HL-60 (cell line): ENCODE results near the gene GPER1.

ENCODE experiments used
- DNase-seq, 2 experiments: peaks; one replicate each; pipeline ENCODE4 v3.0.0-alpha.2; 2010 to 2020; ENCODE audit warnings: low read depth in 1 of 2, low spot score in 1 of 2
- H3K27ac ChIP-seq: fragments of 250-450 bp; sonication (Bioruptor Pico); replicated peaks from 2 replicates; pipeline ENCODE4 v1.5.1; 2020; ENCODE audit warnings: mild to moderate bottlenecking, moderate library complexity
- H3K27me3 ChIP-seq: fragments of 250-450 bp; sonication (Bioruptor Pico); 2 replicates; pipeline ENCODE4 v1.5.1; 2021; ENCODE audit warnings: mild to moderate bottlenecking, moderate library complexity; ENCODE audit not compliant: insufficient read depth, poor library complexity, severe bottlenecking
- H3K4me3 ChIP-seq: replicated peaks from 2 replicates; pipeline ENCODE4 v1.5.1; 2011; ENCODE audit warnings: mild to moderate bottlenecking, control low read depth, low read length; ENCODE audit not compliant: insufficient read depth
- GABPA ChIP-seq: IDR thresholded peaks from 2 replicates; pipeline ENCODE4 v1.6.1; 2012; ENCODE audit warnings: low read depth
- POLR2AphosphoS5 ChIP-seq: IDR thresholded peaks from 2 replicates; pipeline ENCODE4 v1.6.1; 2012; ENCODE audit warnings: low read depth
- SPI1 ChIP-seq: IDR thresholded peaks from 2 replicates; pipeline ENCODE4 v1.6.1; 2012; ENCODE audit warnings: low read depth, mild to moderate bottlenecking, borderline replicate concordance
- TF ChIP-seq, protein P1 (sequence below): IDR thresholded peaks from one replicate; pipeline ENCODE4 v1.5.1; 2011; ENCODE audit warnings: low read length, control low read depth, inconsistent platforms; ENCODE audit not compliant: insufficient read depth
- TF ChIP-seq, protein P2 (sequence below): IDR thresholded peaks from 2 replicates; pipeline ENCODE4 v1.6.1; 2012; ENCODE audit warnings: low read depth; ENCODE audit not compliant: insufficient replicate concordance

Gene GPER1

GRCh38 chr7:1136841-1137516 lies 49.1 kb downstream of the GPER1 start:
- Histone ChIP-seq H3K27me3 (no peaks in the 10 kb centered on the region), H3K4me3 (peak overlapping the region; percentile 97), H3K27ac (no peak overlapping the region; the same call in 1 of the 2 replicates)
- no peak for DNase-seq
- TF ChIP-seq POLR2AphosphoS5: no peak
- no peak for TF ChIP-seq SPI1
- TF ChIP-seq, protein P1, sequence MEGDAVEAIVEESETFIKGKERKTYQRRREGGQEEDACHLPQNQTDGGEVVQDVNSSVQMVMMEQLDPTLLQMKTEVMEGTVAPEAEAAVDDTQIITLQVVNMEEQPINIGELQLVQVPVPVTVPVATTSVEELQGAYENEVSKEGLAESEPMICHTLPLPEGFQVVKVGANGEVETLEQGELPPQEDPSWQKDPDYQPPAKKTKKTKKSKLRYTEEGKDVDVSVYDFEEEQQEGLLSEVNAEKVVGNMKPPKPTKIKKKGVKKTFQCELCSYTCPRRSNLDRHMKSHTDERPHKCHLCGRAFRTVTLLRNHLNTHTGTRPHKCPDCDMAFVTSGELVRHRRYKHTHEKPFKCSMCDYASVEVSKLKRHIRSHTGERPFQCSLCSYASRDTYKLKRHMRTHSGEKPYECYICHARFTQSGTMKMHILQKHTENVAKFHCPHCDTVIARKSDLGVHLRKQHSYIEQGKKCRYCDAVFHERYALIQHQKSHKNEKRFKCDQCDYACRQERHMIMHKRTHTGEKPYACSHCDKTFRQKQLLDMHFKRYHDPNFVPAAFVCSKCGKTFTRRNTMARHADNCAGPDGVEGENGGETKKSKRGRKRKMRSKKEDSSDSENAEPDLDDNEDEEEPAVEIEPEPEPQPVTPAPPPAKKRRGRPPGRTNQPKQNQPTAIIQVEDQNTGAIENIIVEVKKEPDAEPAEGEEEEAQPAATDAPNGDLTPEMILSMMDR: no peak
- TF ChIP-seq, protein P2, sequence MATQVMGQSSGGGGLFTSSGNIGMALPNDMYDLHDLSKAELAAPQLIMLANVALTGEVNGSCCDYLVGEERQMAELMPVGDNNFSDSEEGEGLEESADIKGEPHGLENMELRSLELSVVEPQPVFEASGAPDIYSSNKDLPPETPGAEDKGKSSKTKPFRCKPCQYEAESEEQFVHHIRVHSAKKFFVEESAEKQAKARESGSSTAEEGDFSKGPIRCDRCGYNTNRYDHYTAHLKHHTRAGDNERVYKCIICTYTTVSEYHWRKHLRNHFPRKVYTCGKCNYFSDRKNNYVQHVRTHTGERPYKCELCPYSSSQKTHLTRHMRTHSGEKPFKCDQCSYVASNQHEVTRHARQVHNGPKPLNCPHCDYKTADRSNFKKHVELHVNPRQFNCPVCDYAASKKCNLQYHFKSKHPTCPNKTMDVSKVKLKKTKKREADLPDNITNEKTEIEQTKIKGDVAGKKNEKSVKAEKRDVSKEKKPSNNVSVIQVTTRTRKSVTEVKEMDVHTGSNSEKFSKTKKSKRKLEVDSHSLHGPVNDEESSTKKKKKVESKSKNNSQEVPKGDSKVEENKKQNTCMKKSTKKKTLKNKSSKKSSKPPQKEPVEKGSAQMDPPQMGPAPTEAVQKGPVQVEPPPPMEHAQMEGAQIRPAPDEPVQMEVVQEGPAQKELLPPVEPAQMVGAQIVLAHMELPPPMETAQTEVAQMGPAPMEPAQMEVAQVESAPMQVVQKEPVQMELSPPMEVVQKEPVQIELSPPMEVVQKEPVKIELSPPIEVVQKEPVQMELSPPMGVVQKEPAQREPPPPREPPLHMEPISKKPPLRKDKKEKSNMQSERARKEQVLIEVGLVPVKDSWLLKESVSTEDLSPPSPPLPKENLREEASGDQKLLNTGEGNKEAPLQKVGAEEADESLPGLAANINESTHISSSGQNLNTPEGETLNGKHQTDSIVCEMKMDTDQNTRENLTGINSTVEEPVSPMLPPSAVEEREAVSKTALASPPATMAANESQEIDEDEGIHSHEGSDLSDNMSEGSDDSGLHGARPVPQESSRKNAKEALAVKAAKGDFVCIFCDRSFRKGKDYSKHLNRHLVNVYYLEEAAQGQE: no peak

DNA sequence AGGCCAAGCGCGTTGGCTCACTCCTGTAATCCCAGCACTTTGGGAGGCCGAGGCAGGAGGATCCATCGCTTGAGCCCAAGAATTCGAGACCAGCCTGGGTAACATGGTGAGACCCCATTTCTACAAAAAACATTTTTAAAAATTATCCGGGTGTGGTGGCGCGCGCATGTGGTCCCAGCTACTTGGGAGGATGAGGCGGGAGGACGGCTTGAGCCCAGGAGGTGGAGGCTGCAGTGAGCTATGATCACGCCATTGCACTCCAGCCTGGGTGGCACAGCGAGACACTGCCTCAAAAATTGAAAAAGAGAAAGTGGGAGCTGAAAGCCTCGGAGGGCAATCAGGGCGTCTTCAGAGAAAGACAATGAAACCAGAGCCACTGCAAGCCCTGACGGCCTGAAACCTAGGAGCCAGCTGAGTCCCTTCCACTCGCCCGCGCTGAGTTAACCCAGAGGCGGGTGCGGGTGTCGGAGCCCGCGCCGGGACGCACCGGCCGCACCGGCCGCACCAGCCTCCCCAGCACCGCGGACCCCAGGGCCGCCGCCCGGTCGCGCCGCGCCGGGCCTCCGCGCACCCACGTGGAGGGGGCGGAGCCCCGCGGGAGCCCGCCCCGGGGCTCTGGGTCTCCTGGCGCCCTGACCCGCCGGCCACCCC lies 49.7 kb downstream of the GPER1 start:
- no peaks in the 10 kb centered on the region for H3K27me3 ChIP-seq
- TF ChIP-seq GABPA (no peak), POLR2AphosphoS5 (no peak), SPI1 (no peak)
- TF ChIP-seq, protein P2: no peak
- TF ChIP-seq, protein P1: no peak

DNA sequence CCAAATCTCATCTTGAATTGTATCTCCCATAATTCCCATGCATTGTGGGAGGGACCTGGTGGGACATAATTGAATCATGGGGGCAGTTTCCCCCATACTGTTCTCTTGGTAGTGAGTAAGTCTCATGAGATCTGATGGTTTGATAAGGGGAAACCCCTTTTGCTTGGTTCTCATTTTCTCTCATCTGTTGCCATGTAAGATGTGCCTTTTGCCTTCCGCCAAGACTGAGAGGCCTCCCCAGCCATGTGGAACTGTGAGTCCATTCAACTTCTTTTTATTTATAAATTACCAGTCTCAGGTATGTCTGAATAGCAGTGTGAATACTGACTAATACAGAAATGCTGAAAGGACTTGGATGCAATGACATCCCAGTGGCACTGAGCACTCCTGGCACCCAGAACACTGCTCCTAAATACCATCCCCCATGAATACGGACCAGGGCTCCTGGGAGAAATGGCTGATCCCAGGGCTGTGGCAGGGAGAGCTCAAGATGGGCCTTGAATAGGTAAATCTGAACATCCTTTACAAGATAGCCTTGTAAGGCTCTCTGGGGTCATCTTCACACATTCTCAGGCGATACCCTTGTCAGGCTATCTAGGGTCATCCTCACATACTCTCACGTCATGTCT lies 52.7 kb downstream of the GPER1 start:
- Histone ChIP-seq H3K4me3 (no peak overlapping the region), H3K27ac (no peak overlapping the region), H3K27me3 (no peaks in the 10 kb centered on the region)
- no peak for DNase-seq
- TF ChIP-seq POLR2AphosphoS5 (no peak), SPI1 (no peak), GABPA (no peak)
- TF ChIP-seq, protein P2: no peak
- TF ChIP-seq, protein P1: no peak

More for the DNA sequence above, 49.7 kb downstream of the GPER1 start:
- Histone ChIP-seq H3K27ac (peak overlapping the region; percentile 77), H3K4me3 (peak overlapping the region; percentile 97)
- peak in 1 of 2 experiments; percentile 8 for DNase-seq
